ENCODE data around the gene LYPD1. TPM values are rescaled to one million over a fixed set of nuclear protein-coding genes. Genes with fewer than 3 reads are reported as not detected.
"Not testable (repeated sequence)": the region's sequence is repeated elsewhere in the genome, so short reads cannot be mapped to it uniquely, and the experiment has no call there.

LYPD1 gene
- total and polyA plus RNA-seq, 7 donors: 0.03 to 0.47 (median 0.04) TPM; not detected in 4

- H3K27me3 ChIP-seq (ENCODE audit: insufficient read depth in 3 of 3, low read length in 2 of 3): no peaks in the 10 kb centered on the region
- H3K4me1 ChIP-seq: no peaks in the 10 kb centered on the region
- H3K4me3 ChIP-seq: no peak overlapping the region
- no peak for TF ChIP-seq CTCF (IDR thresholded peaks at IDR 0.05)
- DNase-seq (no peak), ATAC-seq (no peak)
- intact Hi-C loops (cut with DNase I): no loop called here
- 65 to 67% (median 65%) methylated on average over 4 of the region's 4 CpGs for WGBS, 3 donors
- H3K36me3 ChIP-seq (ENCODE audit: insufficient read depth in 1 of 2, low read depth in 1 of 2): no peaks in the 10 kb centered on the region
- no peak overlapping the region for H3K27ac ChIP-seq
- no peaks in the 10 kb centered on the region for H3K9me3 ChIP-seq
These were observed 33.4 kb upstream of the LYPD1 start for GRCh38 chr2:132703396-132703795.

- 76 to 84% (median 81%) methylated on average over 2 of the region's 2 CpGs for WGBS, 3 donors
- Histone ChIP-seq H3K9me3 (no peaks in the 10 kb centered on the region), H3K4me1 (no peaks in the 10 kb centered on the region), H3K27me3 (ENCODE audit: insufficient read depth in 3 of 3, low read length in 2 of 3) (no peaks in the 10 kb centered on the region), H3K36me3 (ENCODE audit: insufficient read depth in 1 of 2, low read depth in 1 of 2) (no peaks in the 10 kb centered on the region), H3K27ac (no peak overlapping the region), H3K4me3 (no peak overlapping the region)
- intact Hi-C loops (cut with DNase I): no loop called here
- DNase-seq: no peak
- TF ChIP-seq CTCF (IDR thresholded peaks at IDR 0.05): no peak
- ATAC-seq: no peak
These were observed 31.8 kb upstream of the LYPD1 start for GRCh38 chr2:132701810-132702209.

GRCh38 chr2:132699802-132700201 lies 29.8 kb upstream of the LYPD1 start:
- H3K36me3 ChIP-seq (ENCODE audit: insufficient read depth in 1 of 2, low read depth in 1 of 2); H3K4me1 ChIP-seq; H3K9me3 ChIP-seq; H3K27ac ChIP-seq; intact Hi-C loops (cut with DNase I); H3K4me3 ChIP-seq; H3K27me3 ChIP-seq (ENCODE audit: insufficient read depth in 3 of 3, low read length in 2 of 3); ATAC-seq; DNase-seq: not testable (repeated sequence)
- WGBS, 3 donors: 94 to 100% (median 95%) methylated on average over 1 of the region's 2 CpGs

DNA sequence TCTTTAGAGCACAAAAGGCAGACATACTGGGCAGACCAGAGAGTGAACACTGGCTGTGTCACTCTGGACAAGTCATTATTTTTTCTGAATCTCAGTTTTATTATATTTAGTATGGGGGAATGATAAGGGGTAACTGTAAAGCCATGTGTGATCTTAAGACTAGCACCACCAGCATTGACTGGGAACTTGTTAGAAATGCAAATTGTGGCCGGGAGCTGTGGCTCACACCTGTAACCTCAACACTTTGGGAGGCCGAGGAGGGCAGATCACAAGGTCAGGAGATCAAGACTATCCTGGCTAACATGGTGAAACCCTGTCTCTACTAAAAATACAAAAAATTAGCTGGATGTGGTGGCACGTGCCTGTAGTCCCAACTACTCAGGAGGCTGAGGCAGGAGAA lies 28.3 kb upstream of the LYPD1 start:
- H3K9me3 ChIP-seq; H3K4me3 ChIP-seq; H3K36me3 ChIP-seq (ENCODE audit: insufficient read depth in 1 of 2, low read depth in 1 of 2); ATAC-seq; H3K4me1 ChIP-seq; DNase-seq; intact Hi-C loops (cut with DNase I); H3K27me3 ChIP-seq (ENCODE audit: insufficient read depth in 3 of 3, low read length in 2 of 3); H3K27ac ChIP-seq: not testable (repeated sequence)
- 77 to 82% (median 81%) methylated on average over 3 of the region's 3 CpGs for WGBS, 3 donors

DNA sequence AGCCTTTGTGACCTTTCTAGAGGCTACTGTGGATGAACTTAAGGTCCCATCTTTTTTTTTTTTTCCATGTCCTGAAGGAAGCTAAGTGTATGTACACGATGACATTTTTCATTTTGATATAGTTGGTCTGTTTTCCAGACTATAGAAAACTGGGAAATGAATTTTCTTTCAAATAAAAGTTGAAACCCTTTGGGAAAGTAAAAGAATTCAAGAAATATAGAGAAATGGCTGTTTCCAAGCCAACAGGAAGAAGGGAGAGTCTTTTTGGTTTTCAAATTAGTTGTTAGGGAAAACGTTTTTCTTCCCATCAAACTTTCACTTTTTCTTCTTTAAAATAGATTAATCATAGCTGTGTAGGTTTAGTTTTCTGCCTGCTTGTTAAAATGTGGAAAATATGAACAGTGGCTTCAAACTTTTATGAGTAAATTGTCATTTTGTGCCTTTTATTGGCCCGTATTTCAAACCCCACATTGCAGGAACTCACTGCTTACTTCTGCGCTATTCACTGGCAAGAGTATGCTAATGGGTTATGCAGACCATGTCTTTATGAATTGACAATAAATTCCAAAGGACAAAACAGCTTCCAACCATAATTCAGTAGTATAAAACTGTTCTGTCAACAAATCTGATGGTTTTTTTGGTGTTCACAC lies 27.7 kb upstream of the LYPD1 start:
- no peaks in the 10 kb centered on the region for H3K9me3 ChIP-seq
- ATAC-seq: no peak
- intact Hi-C loops (cut with DNase I): no loop called here
- H3K36me3 ChIP-seq (ENCODE audit: insufficient read depth in 1 of 2, low read depth in 1 of 2): no peaks in the 10 kb centered on the region
- H3K27ac ChIP-seq: no peak overlapping the region
- H3K4me1 ChIP-seq: no peaks in the 10 kb centered on the region
- no peak for TF ChIP-seq CTCF (IDR thresholded peaks at IDR 0.05)
- no peak for DNase-seq
- no peaks in the 10 kb centered on the region for H3K27me3 ChIP-seq (ENCODE audit: insufficient read depth in 3 of 3, low read length in 2 of 3)
- no peak overlapping the region for H3K4me3 ChIP-seq
- WGBS, 3 donors: 44 to 57% (median 50%) methylated on average over 4 of the region's 4 CpGs

- no peaks in the 10 kb centered on the region for H3K36me3 ChIP-seq (ENCODE audit: insufficient read depth in 1 of 2, low read depth in 1 of 2)
- 78 to 94% (median 78%) methylated on average over 1 of the region's 1 CpG for WGBS, 3 donors
- DNase-seq (no peak), ATAC-seq (no peak)
- no peaks in the 10 kb centered on the region for H3K9me3 ChIP-seq
- H3K4me3 ChIP-seq: no peak overlapping the region
- no peaks in the 10 kb centered on the region for H3K4me1 ChIP-seq
- intact Hi-C loops (cut with DNase I): no loop called here
- no peak for TF ChIP-seq CTCF (IDR thresholded peaks at IDR 0.05)
- H3K27me3 ChIP-seq (ENCODE audit: insufficient read depth in 3 of 3, low read length in 2 of 3): no peaks in the 10 kb centered on the region
- H3K27ac ChIP-seq: no peak overlapping the region
These were observed 22.8 kb upstream of the LYPD1 start for GRCh38 chr2:132692816-132693215.

Measured in psoas muscle (tissue), 8 donors.